Astrocyte of the cerebellum (primary cell): ENCODE results near the gene MFF.

ENCODE experiments used
- DNase-seq: peaks from one replicate; pipeline ENCODE4 v3.0.0-alpha.2; 2011; ENCODE audit warnings: low read depth
- H3K4me3 ChIP-seq: 2 replicates; pipeline ENCODE4 v1.5.1; 2011; ENCODE audit warnings: mild to moderate bottlenecking, low read depth, low read length, moderate library complexity
- in situ Hi-C: cut with HindIII; loops from 2 replicates; pipeline ENCODE4 v1.10.0; 2017; ENCODE audit warnings: low sequenced_read_pairs
- TF ChIP-seq, protein P1 (sequence below): IDR thresholded peaks from 2 replicates; pipeline ENCODE4 v1.5.1; 2012; ENCODE audit warnings: low read length, low read depth, moderate library complexity, mild to moderate bottlenecking; ENCODE audit errors: missing control alignments

Gene MFF

DNA sequence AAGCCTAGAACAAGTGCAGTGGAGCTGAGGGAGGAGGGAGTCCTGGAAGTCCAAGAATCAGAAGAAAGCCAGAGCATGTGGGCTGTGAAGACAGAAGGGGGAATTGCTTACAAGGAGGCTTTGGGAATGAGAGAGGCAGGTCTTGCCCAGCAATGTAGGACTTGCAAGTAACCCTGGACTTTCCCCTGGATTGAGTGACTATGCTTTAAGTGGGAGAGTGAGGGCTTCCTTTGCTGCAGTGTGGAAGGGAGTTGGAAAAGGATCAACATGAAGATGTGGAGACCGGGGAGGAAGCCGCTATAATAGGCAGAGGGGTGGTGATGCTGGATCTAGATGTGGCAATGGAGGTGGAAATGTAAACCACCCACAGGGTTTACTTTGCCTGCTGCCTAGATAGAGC is 76.5 kb downstream of the MFF start:
- no peak for DNase-seq
- H3K4me3 ChIP-seq = no peak overlapping the region
- TF ChIP-seq, protein P1, sequence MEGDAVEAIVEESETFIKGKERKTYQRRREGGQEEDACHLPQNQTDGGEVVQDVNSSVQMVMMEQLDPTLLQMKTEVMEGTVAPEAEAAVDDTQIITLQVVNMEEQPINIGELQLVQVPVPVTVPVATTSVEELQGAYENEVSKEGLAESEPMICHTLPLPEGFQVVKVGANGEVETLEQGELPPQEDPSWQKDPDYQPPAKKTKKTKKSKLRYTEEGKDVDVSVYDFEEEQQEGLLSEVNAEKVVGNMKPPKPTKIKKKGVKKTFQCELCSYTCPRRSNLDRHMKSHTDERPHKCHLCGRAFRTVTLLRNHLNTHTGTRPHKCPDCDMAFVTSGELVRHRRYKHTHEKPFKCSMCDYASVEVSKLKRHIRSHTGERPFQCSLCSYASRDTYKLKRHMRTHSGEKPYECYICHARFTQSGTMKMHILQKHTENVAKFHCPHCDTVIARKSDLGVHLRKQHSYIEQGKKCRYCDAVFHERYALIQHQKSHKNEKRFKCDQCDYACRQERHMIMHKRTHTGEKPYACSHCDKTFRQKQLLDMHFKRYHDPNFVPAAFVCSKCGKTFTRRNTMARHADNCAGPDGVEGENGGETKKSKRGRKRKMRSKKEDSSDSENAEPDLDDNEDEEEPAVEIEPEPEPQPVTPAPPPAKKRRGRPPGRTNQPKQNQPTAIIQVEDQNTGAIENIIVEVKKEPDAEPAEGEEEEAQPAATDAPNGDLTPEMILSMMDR = no peak
- in situ Hi-C loops = no loop called here

DNA sequence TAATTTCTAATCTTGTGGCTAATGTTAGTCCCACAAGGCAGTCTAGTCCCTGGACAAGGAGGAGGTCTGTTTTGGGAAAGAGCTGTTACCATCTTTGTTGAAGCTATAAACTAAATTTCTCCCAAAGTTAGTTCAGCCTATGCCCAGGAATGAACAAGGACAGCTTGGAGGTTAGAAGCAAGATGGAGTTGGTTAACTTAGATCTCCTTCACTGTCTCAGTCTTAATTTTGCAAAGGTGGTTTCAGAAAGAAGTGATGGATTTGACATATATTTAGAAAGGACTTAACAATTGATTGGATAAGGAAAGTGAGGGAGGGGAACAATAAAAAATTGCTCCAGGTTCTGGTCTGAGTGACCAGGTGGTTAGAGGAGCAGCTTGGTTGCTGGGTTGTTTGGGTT is 77.3 kb downstream of the MFF start:
- DNase-seq = no peak
- in situ Hi-C loops = no loop called here
- H3K4me3 ChIP-seq = no peak overlapping the region
- TF ChIP-seq, protein P1 = no peak

DNA sequence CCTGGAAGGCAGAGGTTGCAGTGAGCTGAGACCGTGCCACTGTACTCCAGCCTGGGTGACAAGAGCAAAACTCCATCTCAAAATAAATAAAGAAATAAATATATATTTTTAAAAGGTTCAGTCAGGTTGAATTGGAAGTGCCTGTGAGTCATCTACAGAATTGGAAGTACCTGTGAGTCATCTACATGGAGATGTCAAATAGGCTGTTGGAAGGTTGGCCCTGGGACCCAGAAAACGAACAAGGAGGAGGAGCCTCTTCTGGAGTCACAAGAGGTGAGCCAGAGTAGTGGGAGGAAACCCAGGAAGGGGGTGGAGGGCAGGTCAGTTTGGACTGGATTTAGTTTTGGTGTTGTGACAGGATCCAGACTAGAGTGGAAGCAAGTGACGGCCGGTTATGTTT is 77.9 kb downstream of the MFF start:
- in situ Hi-C loops = no loop called here
- DNase-seq = no peak
- H3K4me3 ChIP-seq = no peak overlapping the region
- TF ChIP-seq, protein P1 = no peak

GRCh38 chr2:227404585-227405271 is 79.7 kb downstream of the MFF start:
- TF ChIP-seq, protein P1 = no peak
- in situ Hi-C loops = no loop called here
- no peak overlapping the region for H3K4me3 ChIP-seq
- no peak for DNase-seq

DNA sequence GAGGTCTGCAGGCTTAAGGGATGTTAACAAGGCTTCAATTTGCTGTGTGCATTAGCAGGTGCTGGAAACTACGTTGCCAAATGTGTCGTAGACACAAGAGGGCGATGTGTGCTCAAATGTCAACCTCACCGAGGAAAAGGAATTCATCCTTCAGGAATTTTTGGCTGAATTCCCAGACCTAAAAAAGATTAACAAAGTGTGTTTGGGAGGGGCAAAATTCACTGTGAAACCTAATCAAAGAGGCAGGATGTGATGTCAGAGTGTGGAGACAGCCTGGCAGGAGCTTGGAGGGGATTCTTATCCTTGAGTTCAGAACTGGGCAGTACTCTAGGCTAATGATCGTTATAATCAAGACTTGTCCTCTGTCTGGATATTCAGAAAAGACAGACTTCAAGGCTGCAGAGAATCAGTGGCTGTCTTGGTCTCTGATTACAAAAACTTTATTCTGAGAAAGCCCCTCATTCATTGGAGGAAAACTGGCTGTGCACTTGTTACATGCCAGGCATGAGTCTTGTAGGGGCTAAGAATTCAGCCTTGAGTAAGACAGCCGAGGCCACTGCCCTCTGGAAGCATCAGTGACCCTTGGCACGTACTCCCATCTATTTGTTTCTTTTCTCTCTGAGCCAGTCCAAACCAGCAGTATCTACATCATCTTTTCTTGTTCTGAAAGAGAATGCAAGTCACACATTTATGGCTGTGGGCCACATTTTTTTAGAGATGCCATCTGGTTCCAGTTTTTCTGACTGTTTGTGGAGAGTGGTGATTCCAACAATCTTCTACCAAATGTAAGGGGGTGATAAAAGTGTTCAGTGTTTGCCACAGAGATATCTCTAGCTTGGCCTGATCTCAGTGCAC is 81.4 kb downstream of the MFF start:
- H3K4me3 ChIP-seq = no peak overlapping the region
- DNase-seq = peak; percentile 99
- TF ChIP-seq, protein P1 = peak; percentile 79
- in situ Hi-C loops = no loop called here
